ENCODE results near the gene PVRIG.
"Not testable (repeated sequence)": the region's sequence is repeated elsewhere in the genome, so short reads cannot be mapped to it uniquely, and the experiment has no call there.

GRCh38 chr7:100270046-100270918, 50.5 kb downstream of the PVRIG start:
- not testable (repeated sequence) for TF ChIP-seq CTCF (IDR thresholded peaks at IDR 0.05); POLR2A (IDR thresholded peaks at IDR 0.05; ENCODE audit: low read depth); EP300 (IDR thresholded peaks at IDR 0.05); POLR2AphosphoS5 (IDR thresholded peaks at IDR 0.05)

All from esophagus muscularis mucosa (tissue), 4 donors.